Heart left ventricle (tissue), 16 donors: ENCODE results near the gene CCL23. TPM values are rescaled to one million over a fixed set of nuclear protein-coding genes. Genes with fewer than 3 reads are reported as not detected.
"Not testable (repeated sequence)": the region's sequence is repeated elsewhere in the genome, so short reads cannot be mapped to it uniquely, and the experiment has no call there.

Experiments used
- ATAC-seq, 4 donors: fragments of 200-7000 bp; cut with Tn5 transposase; one replicate each; pipeline ENCODE4 v1.9.1; 2020 to 2022; ENCODE audit warnings: moderate library complexity in 4 of 4, mild to moderate bottlenecking in 3 of 4, moderate number of reproducible peaks in 1 of 4
- DNase-seq, 5 donors: peaks; one replicate each; pipeline ENCODE4 v3.0.0-alpha.2; 2020
- H3K27ac ChIP-seq, 12 donors: fragments of 200-600 bp; sonication (generic) in 4 of 12; one replicate each; pipeline versions ENCODE4 v1.5.0 to v1.8.0; 2016 to 2022; ENCODE audit warnings: mild to moderate bottlenecking in 2 of 12
- H3K27me3 ChIP-seq, 9 donors: fragments of 200-600 bp; sonication (generic) in 2 of 9; one replicate each; pipeline versions ENCODE4 v1.5.1 to v1.8.0; 2016 to 2022; ENCODE audit warnings: mild to moderate bottlenecking in 3 of 9
- H3K36me3 ChIP-seq, 9 donors: fragments of 200-600 bp; sonication (generic) in 2 of 9; one replicate each; pipeline versions ENCODE4 v1.5.0 to v1.8.0; 2018 to 2022; ENCODE audit warnings: mild to moderate bottlenecking in 2 of 9
- H3K4me1 ChIP-seq, 12 donors: fragments of 200-600 bp; sonication (generic) in 4 of 12; one replicate each; pipeline versions ENCODE4 v1.5.0 to v1.8.0; 2016 to 2022; ENCODE audit warnings: mild to moderate bottlenecking in 3 of 12
- H3K4me3 ChIP-seq, 12 donors: fragments of 200-600 bp; sonication (generic) in 4 of 12; one replicate each; pipeline versions ENCODE4 v1.5.0 to v1.8.0; 2017 to 2022; ENCODE audit warnings: mild to moderate bottlenecking in 9 of 12, moderate library complexity in 4 of 12
- H3K9me3 ChIP-seq, 12 donors: fragments of 200-600 bp; sonication (generic) in 4 of 12; one replicate each; pipeline versions ENCODE4 v1.5.0 to v1.8.0; 2016 to 2022; ENCODE audit warnings: mild to moderate bottlenecking in 1 of 12
- CTCF ChIP-seq, 12 donors: fragments of 200-600 bp; sonication (generic) in 4 of 12; IDR thresholded peaks; one replicate each; pipeline versions ENCODE4 v1.5.0 to v1.8.0; 2018 to 2022; ENCODE audit warnings: antibody characterized with exemption in 12 of 12, mild to moderate bottlenecking in 5 of 12
- POLR2A ChIP-seq, 2 donors: fragments of 450-650 bp; IDR thresholded peaks; one replicate each; pipeline ENCODE4 v1.6.1; 2017; ENCODE audit warnings: antibody characterized with exemption in 2 of 2, mild to moderate bottlenecking in 2 of 2, moderate library complexity in 2 of 2
- WGBS, 4 donors: extraction: QIAGEN DNeasy Blood & Tissue Kit in 2 of 4; methylation state at CpG; one replicate each; pipeline versions ENCODE4 v1.1.5 to v1.1.7; 2013 to 2018; 5-methylcytosine and 5-hydroxymethylcytosine counted together
- intact Hi-C, 10 donors: fragments of 100-400 bp; cut with DNase I; formaldehyde crosslinking; loops; one replicate each; pipeline versions ENCODE4 v1.11.1 to v1.14.2; 2022
- polyA plus RNA-seq, 2 donors: library from polyadenylated mRNA; stranded (reverse); fragments of 200-250 nt; gene quantifications; one replicate each; pipeline ENCODE4 v1.2.3, GENCODE V29; 2013
- total RNA-seq, 9 donors: library from RNA; depleted of rRNA in 2 of 9; stranded (reverse); fragments of >200 nt in 2 of 9; fragmentation: NEBNext Ultra II Directional in 3 of 9; extraction: Animal tissue kit (Norgen Biotek cat#: 25700) in 3 of 9; gene quantifications; one replicate each; pipeline versions ENCODE4 v1.1.0 to v1.2.4, GENCODE V29; 2016 to 2023
- donor health status: ischemic (EF 13 %, LVEDD 7.1; RV severe dilation, severe dysfunction).
- donor health status: healthy with polysubstance abuse.
- donor health status: DM: no; HTN: yes; CAD: no.
- donor health status: DM: no; HTN: no; CAD: no.
- donor health status: ischemic (EF 25% LVEDD 6.9; RV normal size, moderate dysfunction).
- donor health status: ischemic (EF 25% LVEDD 5.7; RV mildly dilated, moderate dysfunction).
- donor health status: healthy.
- donor health status: DM: yes; HTN: yes; CAD: no.
- donor health status: ischemic (EF 35%, LVEDD 5.7; RV mildly dilated, moderate dysfunction).
- donor health status: nonischemic (EF 11% LVEDD 7.7; RV severe dilation, severe dysfunction).
- donor health status: DM: yes; HTN: yes; CAD: no.
- donor health status: PGD.
- donor health status: ischemic (EF 29% LVEDD 5.4; RV normal size, mild dysfunction).
- donor health status: nonischemic (EF 23%, LVEDD 6.1; RV moderate dilation, normal function).

CCL23 gene
- total and polyA plus RNA-seq, 11 donors = 0.42 to 5.2 TPM; not detected in 9

GRCh38 chr17:36016555-36016954 lies 1.2 kb downstream of the CCL23 start:
- intact Hi-C loops = no loop called here
- no peak for DNase-seq
- H3K27ac ChIP-seq = no peak overlapping the region
- H3K4me1 ChIP-seq = peaks cover 0 to 13% (median 0%) of the 10 kb centered on the region in 12 donors
- no peaks in the 10 kb centered on the region for H3K36me3 ChIP-seq
- WGBS, 4 donors = 93 to 97% (median 96%) methylated on average over 2 of the region's 2 CpGs
- ATAC-seq = no peak
- H3K27me3 ChIP-seq = peaks cover 0 to 7% (median 0%) of the 10 kb centered on the region in 9 donors
- TF ChIP-seq POLR2A (IDR thresholded peaks at IDR 0.05) (no peak), CTCF (IDR thresholded peaks at IDR 0.05) (no peak)
- H3K4me3 ChIP-seq = no peak overlapping the region
- H3K9me3 ChIP-seq = peaks cover 0 to 14% (median 2%) of the 10 kb centered on the region in 12 donors

DNA sequence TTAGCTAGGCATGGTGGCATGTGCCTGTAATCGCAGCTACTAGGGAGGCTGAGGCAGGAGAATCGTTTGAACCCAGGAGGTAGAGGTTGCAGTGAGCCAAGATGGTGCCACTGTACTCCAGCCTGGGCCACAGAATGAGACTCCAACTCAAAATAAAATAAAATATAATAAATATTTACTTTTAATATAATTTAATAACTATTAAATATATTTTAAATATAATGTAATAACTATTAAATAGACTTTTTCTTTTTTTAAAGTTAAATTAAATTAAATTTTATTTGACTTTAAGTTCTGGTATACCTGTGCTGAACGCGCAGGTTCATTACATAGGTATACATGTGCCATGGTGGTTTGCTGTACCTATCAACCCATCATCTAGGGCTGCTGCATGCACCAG lies 1.9 kb downstream of the CCL23 start:
- intact Hi-C loops, H3K27ac ChIP-seq, ATAC-seq, H3K36me3 ChIP-seq, H3K4me3 ChIP-seq, H3K27me3 ChIP-seq, DNase-seq: not testable (repeated sequence)
- peaks cover 0 to 20% (median 5%) of the 10 kb centered on the region in 12 donors for H3K9me3 ChIP-seq
- peaks cover 0 to 13% (median 0%) of the 10 kb centered on the region in 12 donors for H3K4me1 ChIP-seq
- 89 to 92% (median 91%) methylated on average over 4 of the region's 4 CpGs for WGBS, 4 donors

DNA sequence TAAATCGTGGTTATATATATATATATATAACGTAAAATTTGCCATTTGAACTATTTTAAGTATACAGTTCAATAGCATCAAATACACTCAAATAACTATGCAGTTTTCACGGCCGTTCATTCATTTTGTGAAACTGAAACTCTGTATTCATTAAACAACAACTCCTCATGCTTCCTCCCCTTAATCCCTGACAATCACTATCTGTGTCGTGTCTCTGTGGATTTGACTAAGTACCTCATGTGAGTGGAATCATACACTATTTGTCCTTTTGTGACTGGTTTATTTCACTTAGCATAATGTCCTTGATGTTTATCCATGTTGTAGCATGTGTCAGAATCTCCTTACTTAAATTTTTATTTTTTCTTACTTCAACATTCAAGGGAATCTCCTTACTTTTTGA lies 2.8 kb downstream of the CCL23 start:
- no peak for TF ChIP-seq POLR2A (IDR thresholded peaks at IDR 0.05)
- TF ChIP-seq CTCF (IDR thresholded peaks at IDR 0.05) = no peak

GRCh38 chr17:36011201-36011600 lies 6.6 kb downstream of the CCL23 start:
- TF ChIP-seq POLR2A (IDR thresholded peaks at IDR 0.05) = no peak
- no peak for TF ChIP-seq CTCF (IDR thresholded peaks at IDR 0.05)
- no peaks in the 10 kb centered on the region for H3K4me1 ChIP-seq
- peaks cover 0 to 7% (median 0%) of the 10 kb centered on the region in 9 donors for H3K27me3 ChIP-seq
- H3K36me3 ChIP-seq = no peaks in the 10 kb centered on the region
- DNase-seq = no peak
- WGBS, 4 donors = 74 to 83% (median 77%) methylated on average over 2 of the region's 2 CpGs
- intact Hi-C loops = no loop called here
- H3K27ac ChIP-seq = no peak overlapping the region
- no peak overlapping the region for H3K4me3 ChIP-seq
- peaks cover 0 to 31% (median 5%) of the 10 kb centered on the region in 12 donors for H3K9me3 ChIP-seq
- no peak for ATAC-seq

More for the DNA sequence above, 2.8 kb downstream of the CCL23 start:
- 79 to 87% (median 80%) methylated on average over 5 of the region's 5 CpGs for WGBS, 4 donors
- Histone ChIP-seq H3K27ac (no peak overlapping the region), H3K9me3 (peaks cover 0 to 20% (median 5%) of the 10 kb centered on the region in 12 donors), H3K4me1 (peaks cover 0 to 13% (median 0%) of the 10 kb centered on the region in 12 donors), H3K27me3 (peaks cover 0 to 7% (median 0%) of the 10 kb centered on the region in 9 donors), H3K4me3 (no peak overlapping the region), H3K36me3 (no peaks in the 10 kb centered on the region)
- intact Hi-C loops = no loop called here
- ATAC-seq (no peak), DNase-seq (no peak)
